Stimulated activated CD4-positive, alpha-beta T cell treated with anti-CD3 and anti-CD28 coated beads, Interleukin-15, amount 100 ng/mL, for 24 hours (primary cell): ENCODE measurements around the gene FLNC.
A peak's percentile ranks its signal among the peaks of the same experiment; 100 is the strongest.

ENCODE experiments used
- DNase-seq: peaks from one replicate; pipeline ENCODE4 v3.0.0-alpha.2; 2020

The FLNC gene

GRCh38 chr7:128879939-128880746 lies 49.9 kb downstream of the FLNC start:
- DNase-seq, result peak; percentile 44

- DNase-seq, result no peak
These were observed 50.7 kb downstream of the FLNC start for GRCh38 chr7:128880791-128881457.

- DNase-seq, result no peak
These were observed 51.4 kb downstream of the FLNC start for GRCh38 chr7:128881458-128882125.

- no peak for DNase-seq
These were observed 51.9 kb downstream of the FLNC start for GRCh38 chr7:128882134-128882533.

GRCh38 chr7:128883622-128884448 lies 53.6 kb downstream of the FLNC start:
- DNase-seq, result peak; percentile 88

- DNase-seq, result no peak
These were observed 54.6 kb downstream of the FLNC start for GRCh38 chr7:128884561-128885369.

- DNase-seq, result no peak
These were observed 55.4 kb downstream of the FLNC start for GRCh38 chr7:128885370-128886187.

- no peak for DNase-seq
These were observed 56.4 kb downstream of the FLNC start for GRCh38 chr7:128886391-128887168.

GRCh38 chr7:128887169-128888038 lies 57.2 kb downstream of the FLNC start:
- no peak for DNase-seq

GRCh38 chr7:128888039-128888755 lies 58.0 kb downstream of the FLNC start:
- DNase-seq, result no peak

GRCh38 chr7:128888756-128889095 lies 58.5 kb downstream of the FLNC start:
- no peak for DNase-seq

- no peak for DNase-seq
These were observed 58.9 kb downstream of the FLNC start for GRCh38 chr7:128889121-128889520.

- DNase-seq, result no peak
These were observed 60.3 kb downstream of the FLNC start for GRCh38 chr7:128890306-128891109.

- DNase-seq, result peak; percentile 26
These were observed 61.1 kb downstream of the FLNC start for GRCh38 chr7:128891110-128891941.

GRCh38 chr7:128891942-128892269 lies 61.7 kb downstream of the FLNC start:
- no peak for DNase-seq

- DNase-seq, result no peak
These were observed 62.5 kb downstream of the FLNC start for GRCh38 chr7:128892521-128893250.
